HepG2 (cell line): ENCODE results near the gene SLAMF6. TPM values are rescaled to one million over a fixed set of nuclear protein-coding genes. Genes with fewer than 3 reads are reported as not detected.

ENCODE experiments used
- ATAC-seq: fragments of 200-7000 bp; cut with Tn5 transposase; 3 replicates; pipeline ENCODE4 v1.9.1; 2020; ENCODE audit warnings: mild to moderate bottlenecking, moderate library complexity
- BruUV-seq: library from RNA; stranded (reverse); fragments of 400-500 nt; replicated peaks from 2 replicates; lab custom pipeline; 2021; lab: Mats Ljungman, UMichigan
- CTCF ChIA-PET: fragments of 300-600 bp; formaldehyde crosslinking; extraction: SDS; loops from one replicate; lab custom pipeline; 2021; ENCODE audit warnings: low total read pairs, inconsistent platforms, low intra/inter-chr PET ratio; lab: Yijun Ruan, JAX
- POLR2A ChIA-PET: fragments of 350-600 bp; sonication (Branson Sonifier 250); formaldehyde crosslinking; loops from one replicate; lab custom pipeline; 2020; ENCODE audit warnings: antibody characterized with exemption, inconsistent platforms; lab: Yijun Ruan, JAX
- DNase-seq: peaks from one replicate; pipeline ENCODE4 v3.0.0-alpha.2; 2015; ENCODE audit warnings: low spot score
- FAIRE-seq: peaks from 3 replicates; lab custom pipeline; 2011; peaks lifted over from hg19 to GRCh38; lab: Jason Lieb, UNC
- H2AFZ ChIP-seq: one replicate; pipeline ENCODE4 v1.6.1; 2011; ENCODE audit warnings: low read length, inconsistent platforms
- H3K27ac ChIP-seq: fragments of 300-600 bp; 3 replicates; pipeline ENCODE4 v1.8.0; 2011; ENCODE audit warnings: mixed run types, mild to moderate bottlenecking, mixed read lengths, low read length, inconsistent platforms; ENCODE audit not compliant: insufficient read depth; ENCODE audit errors: extremely low read length
- H3K27me3 ChIP-seq, 2 experiments: fragments of 200-600 bp in 1 of 2; 2 replicates in 1 of 2; 3 replicates in 1 of 2; pipeline versions ENCODE4 v1.6.0 to v1.8.0; 2011; ENCODE audit warnings: low read length in 2 of 2, mild to moderate bottlenecking in 2 of 2, moderate library complexity in 2 of 2, inconsistent platforms in 1 of 2; ENCODE audit not compliant: insufficient read depth in 2 of 2, control insufficient read depth in 1 of 2
- H3K36me3 ChIP-seq, 2 experiments: fragments of 200-600 bp in 1 of 2; replicated peaks in 1 of 2; 2 replicates in 1 of 2; 3 replicates in 1 of 2; pipeline versions ENCODE4 v1.5.1 to v1.8.0; 2011; ENCODE audit warnings: low read length in 2 of 2, inconsistent platforms in 1 of 2; ENCODE audit not compliant: insufficient read depth in 2 of 2, control insufficient read depth in 1 of 2
- H3K4me1 ChIP-seq: 2 replicates; pipeline ENCODE4 v1.5.1; 2012; ENCODE audit warnings: low read length, inconsistent platforms; ENCODE audit not compliant: insufficient read depth
- H3K4me2 ChIP-seq: 2 replicates; pipeline ENCODE4 v1.6.0; 2011; ENCODE audit warnings: low read depth, low read length, inconsistent platforms
- H3K4me3 ChIP-seq, 3 experiments: fragments of 200-600 bp in 1 of 3; sonication (generic), shearing (Covaris generic) in 1 of 3; replicated peaks in 1 of 3; 2 replicates each; pipeline ENCODE4 v1.5.1; 2011 to 2016; ENCODE audit warnings: low read length in 3 of 3, inconsistent platforms in 2 of 3, low read depth in 2 of 3, mild to moderate bottlenecking in 2 of 3, control low read depth in 1 of 3, mixed read lengths in 1 of 3; ENCODE audit not compliant: insufficient read depth in 1 of 3
- H3K79me2 ChIP-seq: one replicate; pipeline ENCODE4 v1.6.1; 2011; ENCODE audit warnings: low read length, inconsistent platforms; ENCODE audit not compliant: insufficient read depth
- H3K9ac ChIP-seq: 2 replicates; pipeline ENCODE4 v1.6.0; 2011; ENCODE audit warnings: mild to moderate bottlenecking, low read depth, low read length, inconsistent platforms; ENCODE audit not compliant: insufficient read depth
- H3K9me3 ChIP-seq: 2 replicates; pipeline ENCODE4 v1.5.1; 2012; ENCODE audit warnings: mild to moderate bottlenecking, low read length
- H4K20me1 ChIP-seq: 2 replicates; pipeline ENCODE4 v1.6.0; 2011; ENCODE audit warnings: inconsistent platforms, mild to moderate bottlenecking, low read length, moderate library complexity; ENCODE audit not compliant: insufficient read depth
- CCDC6 ChIP-seq: sonication (generic); formaldehyde crosslinking; IDR thresholded peaks from 2 replicates; pipeline ENCODE4 v1.8.1; 2022; ENCODE audit warnings: mild to moderate bottlenecking, missing genetic modification reagents, moderate library complexity
- ELF3 ChIP-seq: IDR thresholded peaks from 2 replicates; pipeline ENCODE4 v1.6.1; 2016; ENCODE audit warnings: missing genetic modification reagents, missing compliant biosample characterization
- FIP1L1 ChIP-seq: fragments of 200-400 bp; formaldehyde crosslinking; IDR thresholded peaks from 2 replicates; pipeline ENCODE4 v1.6.1; 2018; ENCODE audit warnings: low read depth, mild to moderate bottlenecking, low read length, moderate library complexity, borderline replicate concordance; ENCODE audit not compliant: insufficient read depth
- MYC ChIP-seq: sonication (generic); formaldehyde crosslinking; IDR thresholded peaks from 2 replicates; pipeline ENCODE4 v1.9.0; 2021; ENCODE audit warnings: missing genetic modification reagents, borderline replicate concordance
- RBFOX2 ChIP-seq: fragments of 200-400 bp; formaldehyde crosslinking; IDR thresholded peaks from 2 replicates; pipeline ENCODE4 v1.6.1; 2017; ENCODE audit warnings: low read depth, mild to moderate bottlenecking, low read length
- ZNF10 ChIP-seq: sonication (generic); formaldehyde crosslinking; IDR thresholded peaks from 2 replicates; pipeline ENCODE4 v1.4.0; 2020; ENCODE audit warnings: mild to moderate bottlenecking, low read depth, missing genetic modification reagents, borderline replicate concordance
- ZNF225 ChIP-seq: sonication (generic); formaldehyde crosslinking; IDR thresholded peaks from 2 replicates; pipeline ENCODE4 v1.4.0; 2020; ENCODE audit warnings: mild to moderate bottlenecking, missing genetic modification reagents
- ZNF687 ChIP-seq: sonication (generic); formaldehyde crosslinking; IDR thresholded peaks from 2 replicates; pipeline ENCODE4 v1.5.1; 2020; ENCODE audit warnings: mild to moderate bottlenecking, missing genetic modification reagents, moderate library complexity
- WGBS: methylation state at CpG from one replicate; pipeline ENCODE4 v1.1.6; 2017; ENCODE audit warnings: low lambda C conversion rate; 5-methylcytosine and 5-hydroxymethylcytosine counted together
- in situ Hi-C: cut with HindIII; loops from 2 replicates; pipeline ENCODE4 v1.10.0; 2017; ENCODE audit warnings: low pct_unique_long_range_greater_than_20kb; ENCODE audit not compliant: extremely low pct_ligation_motif_present
- intact Hi-C: fragments of 100-400 bp; cut with micrococcal nuclease; formaldehyde crosslinking; loops from one replicate; pipeline ENCODE4 v1.10.0; 2022; ENCODE audit not compliant: unreplicated experiment
- polyA plus RNA-seq, 8 experiments: library from polyadenylated mRNA; depleted of rRNA in 3 of 8; stranded (reverse) in 7 of 8; unstranded in 1 of 8; fragments of >200 nt; fragmentation: Illumina TruSeq in 4 of 8; extraction: Trizol in 4 of 8; gene quantifications; 2 replicates each; pipeline versions ENCODE4 v1.2.1 to v1.2.3, GENCODE V29; 2011 to 2016; ENCODE audit warnings: low read depth in 4 of 8, missing spikeins in 1 of 8, mixed read lengths in 1 of 8; ENCODE audit not compliant: insufficient read depth in 1 of 8
- total RNA-seq, 5 experiments: library from RNA; depleted of rRNA; stranded (reverse); fragments of >200 nt; fragmentation: Illumina TruSeq; extraction: Trizol; gene quantifications; 2 replicates each; pipeline ENCODE4 v1.2.3, GENCODE V29; 2016; ENCODE audit warnings: low read depth in 1 of 5
- TF ChIP-seq, protein P1 (sequence below): IDR thresholded peaks from 2 replicates; pipeline ENCODE4 v1.6.1; 2012; ENCODE audit warnings: low read depth, low read length, improper control_type of control experiment
- TF ChIP-seq, protein P2 (sequence below): sonication (generic); formaldehyde crosslinking; IDR thresholded peaks from 2 replicates; pipeline ENCODE4 v1.9.0; 2021; ENCODE audit warnings: missing genetic modification reagents, mild to moderate bottlenecking, borderline replicate concordance
- TF ChIP-seq, protein P3 (sequence below): sonication (generic); formaldehyde crosslinking; IDR thresholded peaks from 2 replicates; pipeline ENCODE4 v1.5.0; 2020; ENCODE audit warnings: missing genetic modification reagents
- TF ChIP-seq, protein P4 (sequence below): sonication (generic); formaldehyde crosslinking; IDR thresholded peaks from 2 replicates; pipeline ENCODE4 v1.5.0; 2020; ENCODE audit warnings: missing genetic modification reagents, mild to moderate bottlenecking, borderline replicate concordance

SLAMF6 gene
- total and polyA plus RNA-seq, 2 of the 13 experiments (the other 11 are each of a cell fraction or from before 2014, with no cell fraction given) = not detected

DNA sequence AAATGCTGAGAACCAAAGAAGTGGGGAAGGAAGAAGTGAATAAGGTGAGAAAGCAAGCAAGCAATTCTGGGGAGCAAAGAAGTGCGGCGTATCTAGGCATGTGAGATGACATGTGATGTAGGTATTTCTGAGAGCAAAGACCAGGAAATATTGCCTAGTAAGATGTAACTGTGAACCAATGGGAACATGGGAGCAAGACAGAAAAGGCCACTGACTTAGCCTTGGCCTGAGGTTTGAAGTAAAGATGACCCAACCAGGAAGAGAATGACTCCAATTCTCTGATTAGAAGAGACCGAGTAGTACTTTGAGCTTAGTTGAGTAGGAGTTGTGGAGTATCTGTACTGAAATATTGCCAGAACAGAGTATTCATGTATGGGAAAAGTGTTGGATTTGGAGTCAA is 31.1 kb downstream of the SLAMF6 start:
- Histone ChIP-seq H2AFZ (no peak overlapping the region), H3K4me2 (no peak overlapping the region), H3K27me3 (no peaks in the 10 kb centered on the region), H3K9ac (no peak overlapping the region), H3K9me3 (no peaks in the 10 kb centered on the region), H4K20me1 (no peaks in the 10 kb centered on the region), H3K36me3 (no peaks in the 10 kb centered on the region), H3K4me3 (no peak overlapping the region), H3K79me2 (no peaks in the 10 kb centered on the region), H3K4me1 (no peaks in the 10 kb centered on the region), H3K27ac (no peak overlapping the region)
- POLR2A ChIA-PET = no interaction called here
- ATAC-seq (no peak), DNase-seq (no peak), FAIRE-seq (no peak)
- TF ChIP-seq MYC (CRISPR knock-in tag) (no peak), ZNF225 (CRISPR knock-in tag) (no peak), ELF3 (CRISPR knock-in tag) (no peak), ZNF10 (CRISPR knock-in tag) (no peak), CCDC6 (no peak), ZNF687 (CRISPR knock-in tag) (no peak), FIP1L1 (no peak), RBFOX2 (no peak)
- TF ChIP-seq, protein P1, sequence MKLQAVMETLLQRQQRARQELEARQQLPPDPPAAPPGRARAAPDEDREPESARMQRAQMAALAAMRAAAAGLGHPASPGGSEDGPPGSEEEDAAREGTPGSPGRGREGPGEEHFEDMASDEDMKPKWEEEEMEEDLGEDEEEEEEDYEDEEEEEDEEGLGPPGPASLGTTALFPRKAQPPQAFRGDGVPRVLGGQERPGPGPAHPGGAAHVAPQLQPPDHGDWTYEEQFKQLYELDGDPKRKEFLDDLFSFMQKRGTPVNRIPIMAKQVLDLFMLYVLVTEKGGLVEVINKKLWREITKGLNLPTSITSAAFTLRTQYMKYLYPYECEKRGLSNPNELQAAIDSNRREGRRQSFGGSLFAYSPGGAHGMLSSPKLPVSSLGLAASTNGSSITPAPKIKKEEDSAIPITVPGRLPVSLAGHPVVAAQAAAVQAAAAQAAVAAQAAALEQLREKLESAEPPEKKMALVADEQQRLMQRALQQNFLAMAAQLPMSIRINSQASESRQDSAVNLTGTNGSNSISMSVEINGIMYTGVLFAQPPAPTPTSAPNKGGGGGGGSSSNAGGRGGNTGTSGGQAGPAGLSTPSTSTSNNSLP = no peak
- TF ChIP-seq, protein P2, sequence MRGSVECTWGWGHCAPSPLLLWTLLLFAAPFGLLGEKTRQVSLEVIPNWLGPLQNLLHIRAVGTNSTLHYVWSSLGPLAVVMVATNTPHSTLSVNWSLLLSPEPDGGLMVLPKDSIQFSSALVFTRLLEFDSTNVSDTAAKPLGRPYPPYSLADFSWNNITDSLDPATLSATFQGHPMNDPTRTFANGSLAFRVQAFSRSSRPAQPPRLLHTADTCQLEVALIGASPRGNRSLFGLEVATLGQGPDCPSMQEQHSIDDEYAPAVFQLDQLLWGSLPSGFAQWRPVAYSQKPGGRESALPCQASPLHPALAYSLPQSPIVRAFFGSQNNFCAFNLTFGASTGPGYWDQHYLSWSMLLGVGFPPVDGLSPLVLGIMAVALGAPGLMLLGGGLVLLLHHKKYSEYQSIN (CRISPR knock-in tag) = no peak
- TF ChIP-seq, protein P3, sequence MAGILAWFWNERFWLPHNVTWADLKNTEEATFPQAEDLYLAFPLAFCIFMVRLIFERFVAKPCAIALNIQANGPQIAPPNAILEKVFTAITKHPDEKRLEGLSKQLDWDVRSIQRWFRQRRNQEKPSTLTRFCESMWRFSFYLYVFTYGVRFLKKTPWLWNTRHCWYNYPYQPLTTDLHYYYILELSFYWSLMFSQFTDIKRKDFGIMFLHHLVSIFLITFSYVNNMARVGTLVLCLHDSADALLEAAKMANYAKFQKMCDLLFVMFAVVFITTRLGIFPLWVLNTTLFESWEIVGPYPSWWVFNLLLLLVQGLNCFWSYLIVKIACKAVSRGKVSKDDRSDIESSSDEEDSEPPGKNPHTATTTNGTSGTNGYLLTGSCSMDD (CRISPR knock-in tag) = no peak
- TF ChIP-seq, protein P4, sequence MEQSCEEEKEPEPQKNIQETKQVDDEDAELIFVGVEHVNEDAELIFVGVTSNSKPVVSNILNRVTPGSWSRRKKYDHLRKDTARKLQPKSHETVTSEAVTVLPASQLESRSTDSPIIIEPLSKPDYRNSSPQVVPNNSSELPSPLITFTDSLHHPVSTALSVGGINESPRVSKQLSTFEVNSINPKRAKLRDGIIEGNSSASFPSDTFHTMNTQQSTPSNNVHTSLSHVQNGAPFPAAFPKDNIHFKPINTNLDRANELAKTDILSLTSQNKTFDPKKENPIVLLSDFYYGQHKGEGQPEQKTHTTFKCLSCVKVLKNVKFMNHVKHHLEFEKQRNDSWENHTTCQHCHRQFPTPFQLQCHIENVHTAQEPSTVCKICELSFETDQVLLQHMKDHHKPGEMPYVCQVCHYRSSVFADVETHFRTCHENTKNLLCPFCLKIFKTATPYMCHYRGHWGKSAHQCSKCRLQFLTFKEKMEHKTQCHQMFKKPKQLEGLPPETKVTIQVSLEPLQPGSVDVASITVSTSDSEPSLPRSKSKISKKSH = no peak
- no TSS peak for BruUV-seq
- CTCF ChIA-PET = no interaction called here
- in situ Hi-C loops (loop anchor here (5.0 kb wide), 1 partner anchor 115 kb away; no protein-coding TSS in a partner anchor), intact Hi-C loops (no loop called here)
- 30% methylated on average over 3 of the region's 3 CpGs for WGBS
